Lower leg skin (tissue), 4 donors: ENCODE data around the gene ASMTL. TPM values are rescaled to one million over a fixed set of nuclear protein-coding genes. Genes with fewer than 3 reads are reported as not detected.

ENCODE experiments used
- DNase-seq, 2 donors: peaks; one replicate each; pipeline ENCODE4 v3.0.0-alpha.2; 2019; ENCODE audit warnings: low spot score in 2 of 2
- H3K4me3 ChIP-seq: fragments of 200-600 bp; sonication (generic); 2 replicates; pipeline ENCODE4 v1.5.1; 2017; ENCODE audit warnings: mild to moderate bottlenecking, low read depth; ENCODE audit not compliant: poor library complexity, severe bottlenecking
- CTCF ChIP-seq, 3 donors: fragments of 450-650 bp; IDR thresholded peaks; one replicate each; pipeline ENCODE4 v1.5.1; 2016; ENCODE audit warnings: antibody characterized with exemption in 3 of 3, mild to moderate bottlenecking in 3 of 3, moderate library complexity in 2 of 3
- POLR2A ChIP-seq, 2 donors: fragments of 450-650 bp; IDR thresholded peaks; one replicate each; pipeline ENCODE4 v1.6.1; 2016 to 2017; ENCODE audit warnings: antibody characterized with exemption in 2 of 2, mild to moderate bottlenecking in 1 of 2, moderate library complexity in 1 of 2
- WGBS, 2 donors: methylation state at CpG; one replicate each; pipeline ENCODE4 v1.1.5; 2018; 5-methylcytosine and 5-hydroxymethylcytosine counted together
- intact Hi-C: fragments of 100-400 bp; cut with DNase I; formaldehyde crosslinking; loops from one replicate; pipeline ENCODE4 v1.15.0; 2023; ENCODE audit warnings: low total_unique reads
- total RNA-seq, 4 donors: library from RNA; depleted of rRNA; stranded (reverse); fragments of >200 nt; gene quantifications; one replicate each; pipeline ENCODE4 v1.1.0, GENCODE V29; 2016

Gene ASMTL
- total RNA-seq, 4 donors from 2014 or later: 24.8 to 35.9 (median 30.1) TPM

GRCh38 chrX:1388651-1389050 lies 64.1 kb downstream of the ASMTL start:
- H3K4me3 ChIP-seq: no peak overlapping the region
- WGBS, 2 donors: 80 to 84% methylated on average over 4 of the region's 4 CpGs
- no peak for DNase-seq
- intact Hi-C loops: no loop called here
- TF ChIP-seq POLR2A (IDR thresholded peaks at IDR 0.05) (no peak), CTCF (IDR thresholded peaks at IDR 0.05) (no peak)

- WGBS, 2 donors: 96 to 97% methylated on average over 37 to 43 of the region's 43 CpGs
- no peak overlapping the region for H3K4me3 ChIP-seq
- DNase-seq: peak in 1 of 2 donors; percentile 10
- intact Hi-C loops: no loop called here
- no peak for TF ChIP-seq POLR2A (IDR thresholded peaks at IDR 0.05)
- no peak for TF ChIP-seq CTCF (IDR thresholded peaks at IDR 0.05)
Measured at GRCh38 chrX:1387141-1387776, 65.5 kb downstream of the ASMTL start.

- peak; percentile 13 to 83 for DNase-seq
- TF ChIP-seq POLR2A (IDR thresholded peaks at IDR 0.05) (no peak), CTCF (IDR thresholded peaks at IDR 0.05) (no peak)
- WGBS, 2 donors: 96 to 97% methylated on average over 41 of the region's 41 CpGs
- intact Hi-C loops: no loop called here
- no peak overlapping the region for H3K4me3 ChIP-seq
Measured at GRCh38 chrX:1386338-1387127, 66.2 kb downstream of the ASMTL start.

GRCh38 chrX:1385253-1386223 lies 67.2 kb downstream of the ASMTL start:
- WGBS, 2 donors: 95% methylated on average over 28 to 36 of the region's 36 CpGs
- no peak overlapping the region for H3K4me3 ChIP-seq
- TF ChIP-seq CTCF (IDR thresholded peaks at IDR 0.05) (no peak), POLR2A (IDR thresholded peaks at IDR 0.05) (no peak)
- intact Hi-C loops: no loop called here
- peak; percentile 16 to 84 for DNase-seq

- intact Hi-C loops: no loop called here
- DNase-seq: peak; percentile 13 to 72
- no peak for TF ChIP-seq CTCF (IDR thresholded peaks at IDR 0.05)
- WGBS, 2 donors: 92 to 94% methylated on average over 18 of the region's 18 CpGs
- H3K4me3 ChIP-seq: no peak overlapping the region
Measured at GRCh38 chrX:1384658-1385252, 68.0 kb downstream of the ASMTL start.
